HG03103 (cell line): Measurements from ENCODE around the gene NET1.
"Not testable (repeated sequence)": the region's sequence is repeated elsewhere in the genome, so short reads cannot be mapped to it uniquely, and the experiment has no call there.

Source experiments
- ATAC-seq: cut with Tn5 transposase; IDR thresholded peaks from one replicate; pipeline ENCODE4 v1.9.1; 2021; ENCODE audit warnings: low read depth; ENCODE audit not compliant: unreplicated experiment

The NET1 gene

DNA sequence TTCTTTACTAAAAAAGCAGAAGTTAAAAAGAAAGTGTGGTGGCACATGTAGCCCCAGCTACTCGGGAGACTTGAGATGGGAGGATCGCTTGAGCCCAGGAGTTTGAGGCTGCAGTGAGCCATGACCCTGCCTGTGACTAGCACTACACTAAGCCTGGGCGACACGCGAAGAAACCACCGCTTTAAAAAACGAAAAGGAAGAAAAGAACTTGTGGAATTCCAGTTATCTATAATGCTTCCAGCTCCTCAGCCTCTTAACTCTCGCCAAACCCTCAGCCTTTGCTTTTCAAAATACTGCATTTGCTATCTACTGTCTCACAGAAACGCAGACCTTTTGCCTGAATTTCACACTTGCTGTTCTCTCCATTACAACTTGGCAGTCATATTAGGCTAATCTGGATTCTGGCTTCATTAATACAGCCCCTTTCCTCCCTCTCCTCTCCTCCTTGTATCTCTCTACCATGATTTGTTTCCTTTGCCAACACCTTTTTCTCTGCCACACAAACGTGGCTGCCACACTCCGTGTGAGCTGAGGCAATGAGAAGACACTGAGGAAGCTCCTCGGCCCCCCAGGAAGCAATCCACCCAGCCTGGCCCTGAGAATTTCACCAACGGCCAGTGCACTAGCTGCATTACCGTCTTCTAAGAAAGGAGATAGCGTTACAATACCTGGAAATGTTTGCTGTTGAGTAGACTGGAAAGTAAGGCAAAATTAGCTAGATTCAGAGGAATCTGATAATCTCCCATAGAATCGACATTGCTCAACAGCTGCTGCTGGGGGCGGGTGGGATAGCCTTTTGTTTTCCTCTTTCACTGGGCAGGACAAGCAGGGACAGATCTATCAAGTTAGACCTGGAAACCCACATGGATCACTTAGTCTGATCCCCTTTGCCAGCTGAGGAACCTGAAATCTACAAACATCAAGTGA is 49.8 kb downstream of the NET1 start:
- no peak for ATAC-seq

DNA sequence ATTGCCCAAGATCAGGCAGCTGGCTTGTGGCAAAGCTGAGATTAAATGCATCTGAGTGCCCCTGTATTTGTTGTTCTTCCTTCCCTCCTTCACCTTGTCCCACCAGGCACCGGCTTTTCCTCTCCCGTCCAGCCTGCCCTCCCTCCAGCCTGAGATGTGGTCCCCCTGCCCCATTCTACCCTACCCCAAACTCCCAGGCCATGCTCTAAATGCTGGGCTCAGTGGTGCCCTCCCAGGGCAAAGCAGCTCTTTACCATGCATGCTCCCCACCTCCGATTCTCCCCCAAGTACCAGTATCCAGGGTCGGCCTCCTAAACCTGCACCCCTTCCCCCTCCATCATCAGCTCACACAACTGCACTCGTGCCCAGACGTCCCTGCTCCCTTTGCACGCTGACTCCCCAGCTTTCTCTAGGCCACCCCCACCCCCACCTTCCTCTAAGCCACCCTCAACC is 50.5 kb downstream of the NET1 start:
- ATAC-seq = no peak

- ATAC-seq = no peak
These were observed 52.2 kb downstream of the NET1 start for GRCh38 chr10:5464546-5464945.

GRCh38 chr10:5465976-5466450 is 53.7 kb downstream of the NET1 start:
- no peak for ATAC-seq

DNA sequence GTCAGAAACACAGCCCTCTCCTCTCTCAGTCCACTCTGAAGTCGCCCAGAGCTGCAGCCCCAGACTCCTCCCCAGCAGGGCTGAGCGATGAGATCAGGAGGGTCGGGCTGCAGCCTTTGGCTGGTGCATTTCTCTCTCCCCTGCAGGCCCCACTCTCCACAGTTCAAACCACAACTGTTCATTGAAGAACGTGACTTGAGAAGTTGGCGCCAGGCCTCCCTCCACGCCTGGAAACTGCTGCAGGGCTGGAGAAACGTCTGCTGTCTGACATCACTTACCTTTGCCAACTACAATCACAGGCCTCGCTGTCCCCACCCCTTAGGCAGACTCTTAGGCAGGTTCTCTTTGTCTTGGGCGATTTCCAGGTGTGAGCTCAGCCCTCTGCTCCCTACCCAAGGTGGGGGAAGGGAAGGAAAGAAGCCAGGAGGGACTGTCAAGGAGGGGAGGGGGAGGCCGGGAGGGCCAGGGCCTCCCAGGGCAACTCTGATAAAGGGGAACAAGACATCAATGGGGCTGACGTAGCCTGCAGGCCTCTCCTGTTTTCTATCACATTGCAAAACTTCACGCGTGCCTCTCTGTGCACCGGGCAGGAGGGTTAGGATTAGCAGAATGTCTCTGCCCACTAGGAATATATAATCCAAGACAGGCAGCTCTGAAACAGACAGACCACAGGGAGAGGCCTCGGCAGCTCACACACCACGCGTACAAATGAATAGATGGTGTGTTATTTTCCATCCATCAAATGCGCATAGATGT is 54.3 kb downstream of the NET1 start:
- ATAC-seq = no peak

GRCh38 chr10:5467207-5467535 is 54.8 kb downstream of the NET1 start:
- no peak for ATAC-seq

DNA sequence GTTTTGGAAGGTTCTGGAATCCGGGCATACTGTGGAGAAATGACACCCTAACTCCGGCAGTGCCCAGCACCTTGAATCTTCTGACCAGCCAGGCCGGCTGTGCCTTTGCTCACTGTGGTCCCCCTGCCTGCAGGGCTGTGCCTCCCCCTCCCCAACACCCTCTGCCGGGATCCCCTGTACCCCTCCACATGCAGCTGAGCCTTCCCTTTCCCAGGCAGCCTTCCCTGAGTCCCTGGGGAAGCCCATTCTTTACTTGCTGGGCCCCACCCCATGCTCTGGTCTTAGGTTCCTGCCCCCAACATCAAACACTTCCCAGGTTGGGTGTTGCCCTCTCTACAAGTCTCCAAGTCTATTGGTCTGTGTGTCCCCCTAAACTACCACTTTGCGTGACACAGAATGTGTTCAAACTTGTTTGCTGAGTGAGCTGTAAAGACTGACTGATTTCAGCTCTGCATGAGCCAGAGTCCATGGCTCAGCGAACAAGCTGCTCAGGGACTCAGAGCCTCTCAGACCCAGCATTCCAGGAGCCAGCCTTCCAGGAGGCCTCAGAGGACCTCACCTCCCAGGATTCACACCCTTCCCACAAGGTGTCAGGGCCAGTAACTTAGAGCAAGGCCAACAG is 55.4 kb downstream of the NET1 start:
- ATAC-seq = no peak

DNA sequence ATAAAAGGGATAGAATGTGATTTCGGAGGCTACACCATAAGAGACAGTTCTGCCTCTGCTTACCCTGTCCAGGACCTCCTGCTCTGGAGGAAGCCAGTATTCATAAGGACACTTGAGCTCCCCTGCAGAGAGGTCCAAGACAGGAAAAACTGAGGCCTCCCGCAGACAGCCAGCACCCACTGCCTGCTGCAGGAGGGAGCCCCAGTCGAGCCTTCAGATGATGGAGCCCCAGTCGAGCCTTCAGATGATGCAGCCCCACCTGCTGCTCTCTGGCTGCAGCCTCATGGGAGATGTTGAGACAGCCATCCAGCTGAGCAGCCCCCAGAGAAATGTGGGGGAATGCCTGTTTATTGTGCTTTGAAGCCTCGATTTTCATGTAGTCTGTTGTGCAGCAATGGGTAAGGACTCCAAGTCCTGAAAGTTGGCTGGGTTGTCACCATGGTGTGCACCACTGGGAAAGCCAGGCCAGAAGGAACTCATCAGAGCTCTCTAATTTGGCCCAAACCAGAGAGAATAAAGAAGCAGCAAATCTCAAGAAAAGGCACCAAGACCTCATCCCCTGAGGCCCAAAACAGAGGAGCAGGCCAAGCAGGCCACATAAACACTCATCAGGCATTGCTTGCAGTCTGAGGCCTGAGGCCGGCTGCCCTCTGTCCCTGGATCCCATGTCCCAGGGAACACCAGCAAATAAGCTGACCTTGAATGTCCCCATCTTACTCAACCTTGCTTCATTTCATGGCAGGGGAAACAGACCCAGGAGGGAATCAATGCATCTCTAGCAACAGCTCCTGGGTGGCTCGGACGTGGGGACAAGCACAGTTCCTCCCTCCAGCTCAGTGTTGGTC is 56.1 kb downstream of the NET1 start:
- no peak for ATAC-seq

GRCh38 chr10:5469353-5470061 is 57.1 kb downstream of the NET1 start:
- ATAC-seq = no peak

GRCh38 chr10:5470062-5470751 is 57.9 kb downstream of the NET1 start:
- no peak for ATAC-seq

DNA sequence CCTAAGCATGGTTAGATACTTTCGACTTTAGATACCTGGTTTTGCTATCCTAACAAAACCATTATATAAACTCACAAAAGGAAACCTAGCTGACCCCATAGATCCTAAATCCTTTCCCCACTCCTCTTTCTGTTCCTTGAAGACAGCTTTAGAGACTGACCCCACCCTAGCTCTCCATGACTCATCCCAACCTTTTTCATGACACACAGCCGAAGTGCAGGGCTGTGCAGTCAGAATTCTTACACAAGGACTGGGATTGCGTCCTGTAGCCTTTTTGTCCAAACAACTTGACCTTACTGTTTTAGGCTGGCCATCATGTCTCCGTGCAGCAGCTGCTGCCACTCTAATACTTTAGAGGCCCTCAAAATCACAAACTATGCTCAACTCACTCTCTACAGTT is 62.3 kb downstream of the NET1 start:
- ATAC-seq = not testable (repeated sequence)

DNA sequence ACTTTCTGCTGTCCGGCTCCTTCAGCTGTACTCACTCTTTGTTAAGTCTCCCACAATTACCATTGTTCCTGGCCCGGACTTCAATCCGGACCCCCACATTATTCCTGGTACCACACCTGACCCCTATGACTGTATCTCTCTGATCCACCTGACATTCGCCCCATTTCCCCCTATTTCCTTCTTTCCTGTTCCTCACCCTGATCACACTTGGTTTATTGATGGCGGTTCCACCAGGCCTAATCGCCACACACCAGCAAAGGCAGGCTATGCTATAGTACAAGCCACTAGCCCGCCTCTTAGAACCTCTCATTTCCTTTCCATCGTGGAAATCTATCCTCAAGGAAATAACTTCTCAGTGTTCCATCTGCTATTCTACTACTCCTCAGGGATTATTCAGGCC is 62.7 kb downstream of the NET1 start:
- ATAC-seq = not testable (repeated sequence)

GRCh38 chr10:5475974-5476807 is 63.8 kb downstream of the NET1 start:
- ATAC-seq = not testable (repeated sequence)

DNA sequence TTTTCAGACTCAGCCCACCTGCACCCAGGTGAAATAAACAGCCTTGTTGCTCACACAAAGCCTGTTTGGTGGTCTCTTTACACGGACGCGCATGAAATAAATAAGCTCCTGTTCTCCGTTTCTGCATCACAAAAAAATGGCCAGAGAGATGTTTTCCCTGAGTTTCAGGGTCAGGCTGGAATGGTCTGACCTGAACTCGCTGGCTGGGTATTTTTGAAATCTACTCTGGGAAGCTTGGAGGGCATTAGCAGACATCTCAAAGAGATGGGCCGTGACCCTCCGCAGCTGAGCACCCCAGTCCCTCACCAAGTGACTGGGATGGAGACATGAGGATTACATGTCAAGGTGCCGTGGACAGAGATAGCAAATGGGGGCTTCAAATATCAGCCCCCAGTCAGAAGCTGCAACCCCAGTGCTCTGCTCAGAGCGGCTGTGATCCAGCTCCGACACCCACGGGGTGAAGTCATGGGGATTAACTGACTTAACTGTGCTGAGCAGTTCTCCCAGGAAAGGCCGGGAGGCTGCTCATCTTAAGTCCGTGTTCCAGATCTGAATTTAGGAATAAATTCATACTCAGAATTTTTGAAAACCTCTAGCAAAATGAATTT is 64.7 kb downstream of the NET1 start:
- no peak for ATAC-seq

DNA sequence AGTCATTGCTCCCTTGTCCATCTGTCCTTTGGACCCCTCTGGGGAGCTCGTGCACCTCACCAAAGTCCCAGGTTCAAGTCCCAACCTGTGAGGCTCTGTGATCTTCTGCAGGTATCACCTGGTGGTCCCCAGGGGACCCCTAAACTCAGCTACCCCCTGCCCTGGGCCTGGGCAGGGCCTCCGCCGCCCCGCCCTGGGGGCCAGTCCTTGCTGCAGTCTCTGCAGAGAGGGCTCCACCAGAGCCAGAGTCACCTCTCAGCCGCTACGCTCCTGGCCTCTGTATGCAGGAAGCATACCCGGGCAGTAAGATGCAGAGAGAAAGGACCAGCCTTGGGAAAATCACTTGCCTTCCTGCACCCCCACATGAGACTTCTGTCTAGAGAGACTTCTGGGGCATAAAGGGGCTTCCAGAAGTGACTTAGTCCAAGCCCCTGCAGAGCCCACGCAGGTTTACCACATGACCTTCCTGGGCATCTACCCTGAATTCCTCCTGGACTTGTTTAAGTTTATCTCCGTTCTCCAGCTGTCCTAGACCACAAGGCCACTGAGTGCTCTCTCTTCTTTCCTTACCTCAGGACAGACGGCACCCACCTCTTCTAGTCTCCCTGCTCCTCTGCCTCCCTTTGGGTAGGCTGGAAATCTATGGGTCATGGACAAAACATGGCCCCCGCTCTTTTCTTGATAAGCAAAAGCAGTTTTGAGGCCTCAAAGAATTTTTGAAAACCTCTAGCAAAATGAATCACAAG is 65.8 kb downstream of the NET1 start:
- ATAC-seq = no peak

DNA sequence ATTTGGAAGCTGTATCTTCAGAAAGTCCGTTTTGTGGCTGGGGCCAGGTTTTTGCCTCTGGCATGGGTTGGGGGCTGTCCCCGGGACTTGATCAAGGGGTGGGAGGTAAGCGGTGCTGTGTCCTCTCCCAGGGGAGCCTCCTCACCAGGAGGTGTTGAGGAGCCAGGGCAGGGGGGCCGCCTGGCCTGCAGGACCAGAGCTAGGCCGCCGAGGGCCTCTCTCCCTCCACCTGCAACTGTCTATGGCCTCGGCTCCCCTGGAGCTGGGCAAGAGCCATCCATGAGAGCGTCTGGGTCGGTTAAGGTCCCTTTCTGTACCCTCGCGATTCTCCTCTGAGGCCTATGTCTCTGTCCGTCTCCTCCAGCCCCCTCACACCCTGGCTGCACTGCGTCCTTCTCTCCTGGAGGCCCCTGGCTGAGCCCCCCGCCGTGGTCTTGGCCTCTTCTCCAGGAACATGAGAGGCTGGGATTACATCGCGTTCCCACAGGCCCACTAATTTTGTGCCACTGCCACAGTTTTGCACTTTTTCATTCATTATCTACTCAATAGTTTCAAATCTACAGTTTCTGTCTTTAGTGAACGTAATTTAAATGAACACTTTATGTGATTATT is 66.4 kb downstream of the NET1 start:
- no peak for ATAC-seq
